Mucosa of descending colon (tissue), 3 donors: ENCODE results near the gene TFDP2. TPM values are rescaled to one million over a fixed set of nuclear protein-coding genes. Genes with fewer than 3 reads are reported as not detected.
A peak's percentile ranks its signal among the peaks of the same experiment; 100 is the strongest.

ENCODE experiments used
- ATAC-seq: fragments of 200-7000 bp; cut with Tn5 transposase; one replicate; pipeline ENCODE4 v1.9.1; 2020; ENCODE audit warnings: mild to moderate bottlenecking, moderate library complexity
- DNase-seq, 3 donors: peaks; one replicate each; pipeline ENCODE4 v3.0.0-alpha.2; 2020
- H3K36me3 ChIP-seq: fragments of 200-600 bp; one replicate; pipeline ENCODE4 v1.8.0; 2021; ENCODE audit warnings: low read depth, mild to moderate bottlenecking
- H3K4me1 ChIP-seq: fragments of 200-600 bp; one replicate; pipeline ENCODE4 v1.8.0; 2021; ENCODE audit warnings: low read depth, mild to moderate bottlenecking
- H3K4me3 ChIP-seq: fragments of 200-600 bp; one replicate; pipeline ENCODE4 v1.8.0; 2021; ENCODE audit warnings: mild to moderate bottlenecking
- H3K9me3 ChIP-seq: fragments of 200-600 bp; one replicate; pipeline ENCODE4 v1.8.0; 2021; ENCODE audit warnings: mild to moderate bottlenecking
- CTCF ChIP-seq: fragments of 200-600 bp; IDR thresholded peaks from one replicate; pipeline ENCODE4 v1.8.0; 2022; ENCODE audit warnings: antibody characterized with exemption, mild to moderate bottlenecking
- intact Hi-C, 2 donors: fragments of 100-400 bp; cut with DNase I in 1 of 2; cut with micrococcal nuclease in 1 of 2; formaldehyde crosslinking; loops; one replicate each; pipeline versions ENCODE4 v1.11.0 to v1.11.1; 2022; cut with DNase I, micrococcal nuclease
- total RNA-seq, 3 donors: library from RNA; stranded (reverse); fragmentation: NEBNext Ultra II Directional in 2 of 3; extraction: Animal tissue kit (Norgen Biotek cat#: 25700) in 2 of 3; gene quantifications; one replicate each; pipeline versions ENCODE4 v1.2.1 to v1.2.4, GENCODE V29; 2021 to 2023
- donor health status: DM: no; HTN: no; CAD: no; lungs with moderate emphysema.
- donor health status: DM: no; HTN: no; CAD: no.
- donor health status: DM: no; HTN: yes; CAD: no.

TFDP2 gene
- total RNA-seq, 3 donors from 2014 or later = 45.1 to 61.4 (median 54.8) TPM

- H3K36me3 ChIP-seq = peaks cover 6% of the 10 kb centered on the region
Measured at GRCh38 chr3:142174559-142174958, 25.2 kb upstream of the TFDP2 start.

GRCh38 chr3:142168514-142168913 lies 19.2 kb upstream of the TFDP2 start:
- no peak for DNase-seq
- Histone ChIP-seq H3K36me3 (no peaks in the 10 kb centered on the region), H3K9me3 (no peaks in the 10 kb centered on the region), H3K4me3 (no peak overlapping the region), H3K4me1 (no peaks in the 10 kb centered on the region)
- TF ChIP-seq CTCF = no peak
- no peak for ATAC-seq
- intact Hi-C loops = no loop called here

More at GRCh38 chr3:142174559-142174958, 25.2 kb upstream of the TFDP2 start:
- Histone ChIP-seq H3K4me3 (no peak overlapping the region), H3K9me3 (no peaks in the 10 kb centered on the region), H3K4me1 (no peaks in the 10 kb centered on the region)
- DNase-seq (no peak), ATAC-seq (no peak)
- intact Hi-C loops = no loop called here
- no peak for TF ChIP-seq CTCF

GRCh38 chr3:142165194-142165593 lies 15.8 kb upstream of the TFDP2 start:
- Histone ChIP-seq H3K9me3 (no peaks in the 10 kb centered on the region), H3K36me3 (no peaks in the 10 kb centered on the region), H3K4me3 (no peak overlapping the region), H3K4me1 (no peaks in the 10 kb centered on the region)
- no peak for TF ChIP-seq CTCF
- intact Hi-C loops = no loop called here
- no peak for ATAC-seq
- DNase-seq = no peak

GRCh38 chr3:142159083-142159740 lies 9.9 kb upstream of the TFDP2 start:
- intact Hi-C loops = no loop called here
- Histone ChIP-seq H3K9me3 (no peaks in the 10 kb centered on the region), H3K4me1 (no peaks in the 10 kb centered on the region), H3K36me3 (no peaks in the 10 kb centered on the region), H3K4me3 (no peak overlapping the region)
- no peak for DNase-seq
- ATAC-seq = no peak
- TF ChIP-seq CTCF = no peak

- H3K4me3 ChIP-seq = no peak overlapping the region
- H3K36me3 ChIP-seq = no peaks in the 10 kb centered on the region
- TF ChIP-seq CTCF = no peak
- DNase-seq (no peak), ATAC-seq (no peak)
- H3K9me3 ChIP-seq = no peaks in the 10 kb centered on the region
- no peaks in the 10 kb centered on the region for H3K4me1 ChIP-seq
- intact Hi-C loops = no loop called here
Measured at GRCh38 chr3:142154186-142154585, 4.8 kb upstream of the TFDP2 start.

GRCh38 chr3:142152384-142152783 lies 3.0 kb upstream of the TFDP2 start:
- ATAC-seq = no peak
- H3K4me1 ChIP-seq = peaks cover 8% of the 10 kb centered on the region
- DNase-seq = peak in 1 of 3 donors; percentile 12
- no peaks in the 10 kb centered on the region for H3K9me3 ChIP-seq
- intact Hi-C loops = no loop called here
- TF ChIP-seq CTCF = no peak
- no peak overlapping the region for H3K4me3 ChIP-seq
- no peaks in the 10 kb centered on the region for H3K36me3 ChIP-seq
